GM19023 (cell line): ENCODE results near the gene M6PR.
A peak's percentile ranks its signal among the peaks of the same experiment; 100 is the strongest.

Source experiments
- ATAC-seq: cut with Tn5 transposase; IDR thresholded peaks from one replicate; pipeline ENCODE4 v1.9.1; 2021; ENCODE audit warnings: mild to moderate bottlenecking, moderate library complexity; ENCODE audit not compliant: unreplicated experiment

Gene M6PR

GRCh38 chr12:8949342-8950220, at the start of gene M6PR:
Gene M6PR (minus strand): TSS chr12:8949645. CDS start chr12:8946404, 3,241 bp downstream.
- peak; percentile 86 for ATAC-seq

GRCh38 chr12:8996682-8997405, 47.4 kb upstream of the M6PR start:
- ATAC-seq, result peak; percentile 98

GRCh38 chr12:8995021-8995775, 45.8 kb upstream of the M6PR start:
- no peak for ATAC-seq

- ATAC-seq, result no peak
Observed at GRCh38 chr12:8993827-8994226, 44.4 kb upstream of the M6PR start.

- no peak for ATAC-seq
Observed at GRCh38 chr12:8991371-8992345, 42.2 kb upstream of the M6PR start.

GRCh38 chr12:8989413-8989812, 40.0 kb upstream of the M6PR start, which contains the start of gene KLRG1:
Gene KLRG1 (plus strand): TSS chr12:8989546. CDS start chr12:8989636, 90 bp downstream.
- ATAC-seq, result no peak

GRCh38 chr12:8987685-8988084, 38.2 kb upstream of the M6PR start:
- no peak for ATAC-seq

- ATAC-seq, result no peak
Observed at GRCh38 chr12:8987163-8987562, 37.7 kb upstream of the M6PR start.

GRCh38 chr12:8985213-8985754, 35.8 kb upstream of the M6PR start:
- no peak for ATAC-seq

- ATAC-seq, result no peak
Observed at GRCh38 chr12:8980137-8980536, 30.7 kb upstream of the M6PR start.

- ATAC-seq, result no peak
Observed at GRCh38 chr12:8970432-8970831, 21.0 kb upstream of the M6PR start.

GRCh38 chr12:8969861-8970411, 20.5 kb upstream of the M6PR start:
- no peak for ATAC-seq

- no peak for ATAC-seq
Observed at GRCh38 chr12:8968761-8969160, 19.3 kb upstream of the M6PR start.

GRCh38 chr12:8960176-8960575, 10.7 kb upstream of the M6PR start:
- no peak for ATAC-seq

GRCh38 chr12:8958066-8958465, 8.6 kb upstream of the M6PR start:
- ATAC-seq, result no peak

GRCh38 chr12:8957561-8957960, 8.1 kb upstream of the M6PR start:
- ATAC-seq, result no peak

GRCh38 chr12:8956772-8957171, 7.3 kb upstream of the M6PR start:
- ATAC-seq, result no peak

GRCh38 chr12:8956073-8956472, 6.6 kb upstream of the M6PR start:
- ATAC-seq, result no peak

- no peak for ATAC-seq
Observed at GRCh38 chr12:8953773-8954402, 4.4 kb upstream of the M6PR start.
